Globus pallidus (tissue), 1 donor: ENCODE measurements around the gene HAGH.
"Not testable (repeated sequence)": the region's sequence is repeated elsewhere in the genome, so short reads cannot be mapped to it uniquely, and the experiment has no call there.

ENCODE experiments used
- DNase-seq: peaks from one replicate; pipeline ENCODE4 v3.0.0-alpha.2; 2015; ENCODE audit warnings: low spot score

The HAGH gene

DNA sequence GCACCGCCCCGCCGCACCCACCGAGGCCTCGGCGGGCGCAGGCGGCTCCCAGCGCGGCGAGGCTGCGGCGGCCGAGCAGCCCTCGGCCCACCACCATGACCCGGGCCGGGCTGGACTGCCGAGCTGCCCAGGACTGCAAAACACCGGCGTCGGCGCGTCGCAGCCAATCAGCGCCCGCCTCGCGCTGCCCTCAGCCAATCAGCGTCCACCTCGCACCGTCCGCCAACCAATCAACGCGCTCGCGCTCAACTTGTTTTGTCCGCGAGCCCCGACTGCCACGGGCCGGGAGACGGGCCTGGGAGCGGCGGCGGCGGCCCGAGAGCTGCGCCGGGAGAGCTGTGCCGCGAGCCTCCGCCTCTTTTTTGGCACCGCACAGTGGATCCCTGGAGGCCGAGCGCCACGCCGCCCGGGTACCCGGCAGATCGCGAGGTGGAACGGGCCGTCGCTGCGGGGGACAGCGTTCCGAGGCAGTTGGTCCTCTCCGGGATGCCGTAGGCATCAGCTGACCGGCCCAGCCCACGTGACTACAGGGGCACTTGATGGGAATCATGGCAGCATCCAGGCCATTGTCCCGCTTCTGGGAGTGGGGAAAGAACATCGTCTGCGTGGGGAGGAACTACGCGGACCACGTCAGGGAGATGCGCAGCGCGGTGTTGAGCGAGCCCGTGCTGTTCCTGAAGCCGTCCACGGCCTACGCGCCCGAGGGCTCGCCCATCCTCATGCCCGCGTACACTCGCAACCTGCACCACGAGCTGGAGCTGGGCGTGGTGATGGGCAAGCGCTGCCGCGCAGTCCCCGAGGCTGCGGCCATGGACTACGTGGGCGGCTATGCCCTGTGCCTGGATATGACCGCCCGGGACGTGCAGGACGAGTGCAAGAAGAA is at the start of gene HAGH, which contains the start of gene FAHD1:
TSS of gene HAGH (minus strand) at position 135 of the 883 bp plus-strand sequence. CDS start at position 97, 38 bp downstream.
TSS of gene FAHD1 (plus strand) at position 516 of the 883 bp plus-strand sequence. CDS start at position 549, 33 bp downstream.
- peak; percentile 91 for DNase-seq

- DNase-seq, result not testable (repeated sequence)
Observed at GRCh38 chr16:1876066-1876465, 49.4 kb upstream of the HAGH start.

DNA sequence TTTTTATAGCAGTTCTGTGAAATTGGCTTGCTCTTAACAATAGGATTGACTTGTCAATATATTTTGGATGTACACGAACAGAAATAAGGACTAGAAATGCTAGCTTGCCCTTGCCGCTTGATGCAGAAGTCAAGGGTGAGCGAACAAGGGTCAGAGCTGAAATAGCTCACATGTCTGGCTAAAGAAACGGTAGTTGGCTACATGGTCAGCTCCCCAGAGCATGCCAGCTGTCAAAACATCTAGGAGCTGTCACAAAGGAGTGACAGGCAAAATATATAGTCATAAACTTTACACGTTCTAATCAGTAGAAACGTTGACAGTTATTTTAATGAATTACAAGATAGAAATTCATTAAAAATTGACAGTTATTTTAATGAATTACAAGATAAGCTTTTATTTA is 48.2 kb upstream of the HAGH start:
- DNase-seq, result no peak

- no peak for DNase-seq
Observed at GRCh38 chr16:1871974-1872635, 45.5 kb upstream of the HAGH start, which contains the start of gene MEIOB. TSS of gene MEIOB (minus strand) at chr16:1872164. CDS start at chr16:1868175, 3,989 bp downstream.

GRCh38 chr16:1870365-1871082 is 43.9 kb upstream of the HAGH start:
- DNase-seq, result no peak

DNA sequence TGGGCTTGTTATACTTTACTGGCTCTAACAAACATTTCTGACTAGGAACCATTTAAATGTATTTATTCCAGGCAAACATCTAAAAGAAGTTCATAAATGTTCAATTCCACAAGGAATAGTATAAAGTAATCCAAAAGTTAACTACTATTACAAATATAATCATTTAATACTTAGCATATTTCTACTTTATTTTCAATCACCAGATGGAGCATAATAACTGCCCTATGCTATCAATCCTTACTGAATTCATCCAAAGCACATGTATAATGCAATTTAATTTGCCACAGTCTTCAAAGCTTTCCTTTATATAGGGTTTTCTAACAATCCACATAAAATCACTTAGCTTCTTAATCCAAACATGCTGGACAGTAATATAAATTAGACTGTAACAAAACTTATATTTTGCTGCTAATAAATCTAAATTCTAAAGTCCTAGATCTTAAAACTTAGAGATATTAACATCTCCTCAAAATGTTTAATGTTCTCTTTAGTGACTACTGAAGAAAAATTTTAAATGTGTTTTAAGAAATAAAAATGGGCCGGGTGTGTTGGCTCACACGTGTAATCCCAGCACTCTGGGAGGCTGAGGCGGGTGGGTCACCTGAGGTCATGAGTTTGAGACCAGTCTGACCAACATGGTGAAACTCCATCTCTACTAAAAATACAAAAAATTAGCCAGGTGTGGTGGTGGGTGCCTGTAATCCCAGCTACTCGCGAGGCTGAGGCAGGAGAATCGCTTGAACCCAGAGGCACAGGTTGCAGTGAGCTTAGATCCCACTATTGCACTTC is 39.5 kb upstream of the HAGH start:
- DNase-seq, result no peak

DNA sequence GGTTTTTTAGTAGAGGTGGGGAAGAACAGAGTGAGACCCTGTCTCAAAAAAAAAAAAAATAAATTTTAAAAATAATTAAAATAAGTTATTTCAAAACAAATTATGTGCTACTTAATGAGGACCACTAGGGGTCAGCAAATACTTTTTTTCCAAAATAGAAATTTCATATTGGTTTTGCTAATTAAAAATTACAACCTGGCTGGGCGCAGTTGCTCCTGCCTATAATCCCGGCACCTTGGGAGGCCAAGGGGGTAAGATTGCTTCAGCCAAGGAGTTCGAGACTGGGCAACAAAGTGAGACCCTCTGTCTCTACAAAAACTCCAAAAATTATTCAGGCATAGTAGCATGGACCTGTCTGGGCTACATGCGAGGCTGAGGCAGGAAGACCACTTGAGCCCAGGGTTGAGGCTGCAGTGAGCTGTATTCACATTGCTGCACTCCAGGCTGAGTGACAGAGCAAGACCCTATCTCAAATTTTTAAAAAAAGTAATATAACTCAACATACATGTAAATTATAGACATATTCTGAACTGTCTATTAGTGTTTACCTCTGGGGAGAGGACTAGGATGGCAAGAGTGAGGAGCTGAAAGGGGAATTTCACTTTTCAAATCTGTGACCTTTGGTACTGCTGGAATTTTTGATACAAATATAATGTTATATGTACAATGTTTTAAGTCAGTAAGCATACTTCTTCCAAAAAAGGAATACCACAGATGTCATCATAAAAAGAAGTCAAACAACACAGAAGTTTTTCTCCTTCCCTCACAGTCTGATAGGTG is 37.2 kb upstream of the HAGH start:
- DNase-seq, result peak; percentile 26

GRCh38 chr16:1862394-1862793 is 35.8 kb upstream of the HAGH start:
- no peak for DNase-seq

GRCh38 chr16:1861730-1862129 is 35.1 kb upstream of the HAGH start:
- DNase-seq, result no peak

DNA sequence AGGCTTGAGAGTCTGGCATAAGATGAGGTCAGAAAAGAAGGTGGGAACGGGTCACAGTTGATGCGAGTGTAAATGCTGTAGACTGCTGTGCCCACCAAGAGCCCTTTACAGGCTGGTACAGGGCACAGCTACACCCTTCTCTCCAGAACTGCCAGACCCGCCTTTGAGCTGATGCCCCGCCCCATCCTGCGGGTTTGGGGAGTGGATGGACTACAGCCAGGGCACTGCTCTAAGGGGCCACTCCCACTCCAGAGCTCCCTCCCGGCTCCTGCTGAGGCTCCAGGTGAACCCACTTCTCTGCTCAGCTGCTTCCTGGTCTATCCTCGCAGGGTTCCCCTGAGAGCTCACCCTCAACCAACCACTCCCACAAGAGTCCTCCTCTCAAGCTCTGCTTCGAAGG is 33.0 kb upstream of the HAGH start:
- DNase-seq, result no peak

- DNase-seq, result no peak
Observed at GRCh38 chr16:1858189-1858865, 31.7 kb upstream of the HAGH start.

GRCh38 chr16:1857433-1858097 is 30.9 kb upstream of the HAGH start:
- DNase-seq, result no peak

GRCh38 chr16:1851793-1852192 is 25.2 kb upstream of the HAGH start:
- DNase-seq, result no peak

DNA sequence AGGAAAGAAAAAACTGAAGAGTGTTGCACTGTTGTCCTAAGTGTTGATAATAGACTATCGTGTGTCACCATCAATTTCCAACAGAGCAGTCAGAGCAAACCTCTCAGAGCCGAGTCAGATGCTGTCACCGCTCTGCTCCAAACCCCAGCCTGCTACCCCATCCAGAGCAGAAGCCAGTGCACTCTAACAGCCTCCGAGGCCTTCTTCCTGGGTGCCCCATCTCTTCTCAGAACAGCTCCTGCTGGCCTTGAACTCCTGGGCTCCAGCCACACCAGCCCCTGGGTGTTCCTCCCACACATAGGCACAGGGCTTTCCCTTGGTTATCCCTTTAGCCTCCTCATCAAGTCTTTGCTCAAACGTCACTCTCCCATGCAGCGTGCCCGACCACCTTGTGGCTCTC is 24.4 kb upstream of the HAGH start:
- no peak for DNase-seq

GRCh38 chr16:1846416-1846815 is 19.8 kb upstream of the HAGH start:
- no peak for DNase-seq

DNA sequence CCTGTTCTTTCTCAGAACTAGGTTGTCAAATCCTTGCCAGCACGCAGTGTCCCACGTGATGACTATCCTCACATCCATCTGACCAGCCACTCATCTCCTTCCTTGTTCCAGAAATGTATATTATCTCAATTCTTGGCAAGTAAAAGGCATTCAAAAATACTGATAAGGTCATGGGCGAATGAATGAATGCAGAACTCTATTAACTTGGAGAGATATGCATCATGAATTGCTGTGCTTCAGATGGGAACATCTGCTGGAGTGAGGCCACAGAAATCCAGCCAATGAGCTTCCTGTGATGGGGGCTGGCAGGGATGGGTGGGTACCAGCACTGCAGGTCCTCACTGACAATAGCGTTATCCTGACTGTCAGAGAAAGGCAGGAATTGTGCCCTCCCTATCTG is 19.4 kb upstream of the HAGH start:
- no peak for DNase-seq

GRCh38 chr16:1839554-1839953 is 12.9 kb upstream of the HAGH start:
- DNase-seq, result no peak

DNA sequence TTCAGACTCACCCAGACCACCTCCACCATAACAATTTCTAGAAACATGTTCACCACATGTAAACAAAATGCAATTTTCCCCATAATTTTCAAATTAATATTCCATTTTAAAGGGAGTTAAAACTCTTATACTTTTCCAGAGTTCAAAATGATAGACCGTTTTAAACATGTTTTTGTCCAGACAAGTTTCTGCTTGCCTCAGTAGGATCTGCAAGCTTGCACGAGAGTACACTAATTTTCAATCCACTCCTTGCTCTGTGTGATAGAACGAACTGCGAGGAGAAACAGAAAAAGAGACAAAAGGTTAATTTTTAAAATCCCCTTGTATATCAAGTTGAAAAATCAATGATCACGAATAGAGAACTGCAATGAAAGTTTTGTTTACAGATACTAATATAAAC is 7.5 kb upstream of the HAGH start:
- no peak for DNase-seq

- DNase-seq, result no peak
Observed at GRCh38 chr16:1832838-1833454, 6.3 kb upstream of the HAGH start.
